Endothelial cell of umbilical vein (primary cell): ENCODE results near the gene ARHGAP32. TPM values are rescaled to one million over a fixed set of nuclear protein-coding genes. Genes with fewer than 3 reads are reported as not detected.
"Not testable (repeated sequence)": the region's sequence is repeated elsewhere in the genome, so short reads cannot be mapped to it uniquely, and the experiment has no call there.

ENCODE experiments used
- BruUV-seq: library from RNA; stranded (reverse); fragments of 400-500 nt; replicated peaks from 2 replicates; lab custom pipeline; 2021; lab: Mats Ljungman, UMichigan
- CTCF ChIA-PET: fragments of 300-600, 350-600 bp; sonication (Branson Sonifier 250); formaldehyde crosslinking; loops from one replicate; lab custom pipeline; 2021; ENCODE audit warnings: antibody characterized with exemption, inconsistent platforms; lab: Charles Lee
- POLR2A ChIA-PET: fragments of 300-600, 350-600 bp; sonication (Branson Sonifier 250); formaldehyde crosslinking; loops from one replicate; lab custom pipeline; 2021; ENCODE audit warnings: antibody characterized with exemption, inconsistent platforms; lab: Charles Lee
- DNase-seq: peaks from one replicate; pipeline ENCODE4 v3.0.0-alpha.2; 2011; ENCODE audit warnings: low read depth, low spot score
- FAIRE-seq: peaks from 2 replicates; lab custom pipeline; 2011; peaks lifted over from hg19 to GRCh38; lab: Jason Lieb, UNC
- H2AFZ ChIP-seq: 2 replicates; pipeline ENCODE4 v1.6.0; 2012; ENCODE audit warnings: low read depth, low read length, control low read depth, inconsistent platforms
- H3K27ac ChIP-seq: 2 replicates; pipeline ENCODE4 v1.5.1; 2011; ENCODE audit warnings: low read depth, mild to moderate bottlenecking, control low read depth, low read length, moderate library complexity; ENCODE audit not compliant: insufficient read depth
- H3K27me3 ChIP-seq, 2 experiments: 2 replicates each; pipeline versions ENCODE4 v1.6.0 to v1.6.1; 2011; ENCODE audit warnings: low read length in 2 of 2, mixed read lengths in 1 of 2; ENCODE audit not compliant: control insufficient read depth in 2 of 2, insufficient read depth in 2 of 2
- H3K36me3 ChIP-seq, 2 experiments: 2 replicates in 1 of 2; 3 replicates in 1 of 2; pipeline ENCODE4 v1.5.1; 2011; ENCODE audit warnings: low read length in 2 of 2, mild to moderate bottlenecking in 1 of 2, moderate library complexity in 1 of 2; ENCODE audit not compliant: control insufficient read depth in 2 of 2, insufficient read depth in 2 of 2; ENCODE audit errors: extremely low read depth in 1 of 2
- H3K4me1 ChIP-seq: 3 replicates; pipeline ENCODE4 v1.5.1; 2011; ENCODE audit warnings: mild to moderate bottlenecking, low read length; ENCODE audit not compliant: control insufficient read depth, insufficient read depth; ENCODE audit errors: extremely low read depth
- H3K4me2 ChIP-seq: 2 replicates; pipeline ENCODE4 v1.6.1; 2011; ENCODE audit warnings: low read length, control low read depth, mixed read lengths; ENCODE audit not compliant: insufficient read depth
- H3K4me3 ChIP-seq, 3 experiments: fragments of 200-600 bp in 1 of 3; sonication (generic), shearing (Covaris generic) in 1 of 3; replicated peaks in 1 of 3; 2 replicates each; pipeline ENCODE4 v1.5.1; 2011 to 2016; ENCODE audit warnings: control low read depth in 3 of 3, low read length in 3 of 3, mild to moderate bottlenecking in 2 of 3, inconsistent platforms in 1 of 3, low read depth in 1 of 3, moderate library complexity in 1 of 3; ENCODE audit not compliant: insufficient read depth in 1 of 3
- H3K79me2 ChIP-seq: 2 replicates; pipeline ENCODE4 v1.6.0; 2012; ENCODE audit warnings: low read length, inconsistent platforms; ENCODE audit not compliant: control insufficient read depth, insufficient read depth
- H3K9ac ChIP-seq: replicated peaks from 2 replicates; pipeline ENCODE3; 2011; ENCODE audit warnings: low read length, control low read depth; ENCODE audit not compliant: insufficient read depth; ENCODE audit errors: extremely low read depth
- H3K9me1 ChIP-seq: replicated peaks from 3 replicates; pipeline ENCODE4 v1.6.0; 2011; ENCODE audit warnings: mild to moderate bottlenecking, low read length; ENCODE audit not compliant: control insufficient read depth, insufficient read depth; ENCODE audit errors: extremely low read depth
- H3K9me3 ChIP-seq: replicated peaks from 2 replicates; pipeline ENCODE4 v1.5.1; 2012; ENCODE audit warnings: low read length, inconsistent platforms; ENCODE audit not compliant: control insufficient read depth, insufficient read depth
- H4K20me1 ChIP-seq: replicated peaks from 2 replicates; pipeline ENCODE3; 2011; ENCODE audit warnings: mild to moderate bottlenecking, low read length; ENCODE audit not compliant: control insufficient read depth, insufficient read depth; ENCODE audit errors: extremely low read depth
- EZH2 ChIP-seq: IDR thresholded peaks from 2 replicates; pipeline ENCODE4 v1.6.1; 2012; ENCODE audit warnings: borderline replicate concordance, low read depth, mild to moderate bottlenecking, moderate library complexity, low read length, inconsistent platforms; ENCODE audit not compliant: severe bottlenecking
- FOS ChIP-seq: IDR thresholded peaks from 2 replicates; pipeline ENCODE4 v1.6.1; 2011; ENCODE audit warnings: mild to moderate bottlenecking, low read length, moderate library complexity, borderline replicate concordance; ENCODE audit not compliant: insufficient read depth
- GATA2 ChIP-seq: IDR thresholded peaks from 2 replicates; pipeline ENCODE4 v1.7.0; 2011; ENCODE audit warnings: low read depth, mild to moderate bottlenecking, moderate library complexity, mixed read lengths, low read length; ENCODE audit not compliant: insufficient read length, insufficient read depth
- JUN ChIP-seq: IDR thresholded peaks from 2 replicates; pipeline ENCODE4 v1.6.1; 2011; ENCODE audit warnings: borderline replicate concordance, low read depth; ENCODE audit not compliant: insufficient read length, insufficient read depth
- MYC ChIP-seq: IDR thresholded peaks from one replicate; pipeline ENCODE4 v1.6.1; 2011; ENCODE audit warnings: mild to moderate bottlenecking, low read depth, low read length
- POLR2A ChIP-seq: IDR thresholded peaks from 2 replicates; pipeline ENCODE4 v1.6.1; 2012; ENCODE audit warnings: low read depth, mild to moderate bottlenecking, control low read depth, low read length
- POLR2AphosphoS5 ChIP-seq: IDR thresholded peaks from 2 replicates; pipeline ENCODE4 v1.6.1; 2012; ENCODE audit warnings: low read depth, mild to moderate bottlenecking, control low read depth, low read length, moderate library complexity; ENCODE audit not compliant: insufficient read depth
- dilution Hi-C: fragments of 300-500 bp; cut with MboI; formaldehyde crosslinking; loops from one replicate; pipeline ENCODE4 v1.15.0; 2019; ENCODE audit warnings: low sequenced_read_pairs; ENCODE audit not compliant: extremely low pct_ligation_motif_present
- intact Hi-C: fragments of 100-400 bp; cut with micrococcal nuclease; formaldehyde crosslinking; loops from one replicate; pipeline ENCODE4 v1.10.0; 2022
- polyA plus RNA-seq, 4 experiments: library from polyadenylated mRNA; depleted of rRNA in 3 of 4; stranded (reverse) in 3 of 4; unstranded in 1 of 4; fragments of >200 nt; gene quantifications; 2 replicates each; pipeline versions ENCODE4 v1.2.1 to v1.2.3, GENCODE V29; 2011 to 2012; ENCODE audit warnings: missing spikeins in 1 of 4
- total RNA-seq: library from RNA; stranded (reverse); gene quantifications from 2 replicates; pipeline ENCODE4 v1.2.3, GENCODE V29; 2021
- TF ChIP-seq, protein P1 (sequence below), 2 donors: IDR thresholded peaks; 1 replicate in 1 of 2; 2 replicates in 1 of 2; pipeline ENCODE4 v1.5.1; 2011; ENCODE audit warnings: low read length in 2 of 2, mild to moderate bottlenecking in 2 of 2, moderate library complexity in 2 of 2, control low read depth in 1 of 2, inconsistent platforms in 1 of 2, low read depth in 1 of 2; ENCODE audit not compliant: insufficient read depth in 1 of 2; ENCODE audit errors: extremely low read depth in 1 of 2
- TF ChIP-seq, protein P2 (sequence below): IDR thresholded peaks from 2 replicates; pipeline ENCODE4 v1.6.1; 2011; ENCODE audit not compliant: insufficient read depth, insufficient read length

The ARHGAP32 gene
- total and polyA plus RNA-seq, 2 donors (not counting 3 experiments of a cell fraction or from before 2014, with no cell fraction given), result 3.4 to 9.1 TPM

DNA sequence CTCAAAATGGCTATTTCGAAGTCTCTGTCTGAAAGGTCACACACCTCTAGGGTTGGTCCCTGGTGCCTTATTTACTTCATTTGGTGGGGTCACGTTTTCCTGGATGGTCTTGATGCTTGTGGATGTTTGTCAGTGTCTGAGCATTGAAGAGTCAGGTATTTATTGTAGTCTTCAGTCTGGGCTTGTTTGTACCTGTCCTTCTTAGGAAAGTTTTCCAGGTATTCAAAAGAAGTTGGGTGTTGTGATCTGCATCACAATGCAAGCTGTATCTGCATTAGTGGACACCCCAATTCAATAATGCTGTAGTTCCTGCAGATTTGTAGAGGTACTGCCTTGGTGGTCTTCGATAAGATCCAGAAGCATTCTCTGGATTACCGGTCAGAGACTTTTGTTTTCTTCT, 186.0 kb downstream of the ARHGAP32 start:
- FAIRE-seq (no peak), DNase-seq (no peak)
- Histone ChIP-seq H3K4me1 (no peaks in the 10 kb centered on the region), H3K27ac (no peak overlapping the region), H3K4me2 (no peak overlapping the region), H3K9ac (no peak overlapping the region), H3K79me2 (no peaks in the 10 kb centered on the region), H3K4me3 (no peak overlapping the region), H3K27me3 (no peaks in the 10 kb centered on the region), H3K9me1 (no peaks in the 10 kb centered on the region), H3K9me3 (no peaks in the 10 kb centered on the region), H4K20me1 (no peaks in the 10 kb centered on the region), H2AFZ (no peak overlapping the region), H3K36me3 (no peaks in the 10 kb centered on the region)
- no TSS peak for BruUV-seq
- POLR2A ChIA-PET, result no interaction called here
- dilution Hi-C loops (no loop called here), intact Hi-C loops (no loop called here)
- CTCF ChIA-PET, result no interaction called here
- TF ChIP-seq POLR2AphosphoS5 (no peak), JUN (no peak), POLR2A (no peak), GATA2 (no peak), FOS (no peak), MYC (no peak), EZH2 (no peak)
- TF ChIP-seq, protein P1, sequence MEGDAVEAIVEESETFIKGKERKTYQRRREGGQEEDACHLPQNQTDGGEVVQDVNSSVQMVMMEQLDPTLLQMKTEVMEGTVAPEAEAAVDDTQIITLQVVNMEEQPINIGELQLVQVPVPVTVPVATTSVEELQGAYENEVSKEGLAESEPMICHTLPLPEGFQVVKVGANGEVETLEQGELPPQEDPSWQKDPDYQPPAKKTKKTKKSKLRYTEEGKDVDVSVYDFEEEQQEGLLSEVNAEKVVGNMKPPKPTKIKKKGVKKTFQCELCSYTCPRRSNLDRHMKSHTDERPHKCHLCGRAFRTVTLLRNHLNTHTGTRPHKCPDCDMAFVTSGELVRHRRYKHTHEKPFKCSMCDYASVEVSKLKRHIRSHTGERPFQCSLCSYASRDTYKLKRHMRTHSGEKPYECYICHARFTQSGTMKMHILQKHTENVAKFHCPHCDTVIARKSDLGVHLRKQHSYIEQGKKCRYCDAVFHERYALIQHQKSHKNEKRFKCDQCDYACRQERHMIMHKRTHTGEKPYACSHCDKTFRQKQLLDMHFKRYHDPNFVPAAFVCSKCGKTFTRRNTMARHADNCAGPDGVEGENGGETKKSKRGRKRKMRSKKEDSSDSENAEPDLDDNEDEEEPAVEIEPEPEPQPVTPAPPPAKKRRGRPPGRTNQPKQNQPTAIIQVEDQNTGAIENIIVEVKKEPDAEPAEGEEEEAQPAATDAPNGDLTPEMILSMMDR (IDR thresholded peaks at IDR 0.05; ENCODE audit: extremely low read depth in 1 of 2, insufficient read depth in 1 of 2, low read depth in 1 of 2, low read length in 2 of 2), result no peak
- TF ChIP-seq, protein P2, sequence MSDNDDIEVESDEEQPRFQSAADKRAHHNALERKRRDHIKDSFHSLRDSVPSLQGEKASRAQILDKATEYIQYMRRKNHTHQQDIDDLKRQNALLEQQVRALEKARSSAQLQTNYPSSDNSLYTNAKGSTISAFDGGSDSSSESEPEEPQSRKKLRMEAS, result no peak

DNA sequence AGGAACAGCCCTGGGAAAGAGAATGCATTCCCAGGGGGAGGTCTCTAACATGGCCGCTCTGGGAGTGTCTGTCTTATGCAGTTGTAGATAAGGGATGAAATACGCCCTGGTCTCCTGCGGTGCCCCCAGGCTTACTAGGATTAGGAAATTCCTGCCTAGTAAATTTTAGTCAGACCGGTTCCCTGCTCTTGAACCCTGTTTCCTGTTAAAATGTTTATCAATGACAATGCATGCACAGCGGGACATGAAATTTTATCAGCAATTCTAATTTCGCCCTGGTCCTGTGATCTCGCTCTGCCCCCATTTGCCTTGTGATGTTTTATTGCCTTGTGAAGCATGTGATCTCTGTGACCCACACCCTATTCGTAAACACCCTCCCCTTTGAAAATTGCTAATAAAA, 193.0 kb downstream of the ARHGAP32 start:
- H4K20me1 ChIP-seq, BruUV-seq, H3K27me3 ChIP-seq, H2AFZ ChIP-seq, H3K4me1 ChIP-seq, H3K27ac ChIP-seq, POLR2A ChIA-PET, H3K79me2 ChIP-seq, H3K36me3 ChIP-seq, H3K4me3 ChIP-seq, H3K9me1 ChIP-seq, H3K9ac ChIP-seq, CTCF ChIA-PET, intact Hi-C loops, DNase-seq, dilution Hi-C loops, H3K9me3 ChIP-seq, H3K4me2 ChIP-seq, FAIRE-seq: not testable (repeated sequence)
